Measurements from ENCODE around the gene SERPINA3. TPM values are rescaled to one million over a fixed set of nuclear protein-coding genes. Genes with fewer than 3 reads are reported as not detected.

SERPINA3 gene
- total and polyA plus RNA-seq, 5 donors: 56.4 to 390 (median 192) TPM

GRCh38 chr14:94586635-94587034 is 25.6 kb upstream of the SERPINA3 start:
- H3K9me3 ChIP-seq (ENCODE audit: control insufficient read depth, low read length): no peaks in the 10 kb centered on the region
- DNase-seq (no peak), ATAC-seq (no peak)
- H3K4me3 ChIP-seq (ENCODE audit: low read length): no peak overlapping the region
- WGBS: 79% methylated on average over 4 of the region's 4 CpGs
- H3K27ac ChIP-seq (ENCODE audit: low read length): no peak overlapping the region
- no peaks in the 10 kb centered on the region for H3K27me3 ChIP-seq (ENCODE audit: control insufficient read depth, insufficient read depth)
- intact Hi-C loops (cut with DNase I): no loop called here
- no peaks in the 10 kb centered on the region for H3K4me1 ChIP-seq (ENCODE audit: control insufficient read depth, insufficient read depth, low read length)

GRCh38 chr14:94588311-94588710 is 23.9 kb upstream of the SERPINA3 start:
- Histone ChIP-seq H3K27ac (ENCODE audit: low read length) (no peak overlapping the region), H3K4me3 (ENCODE audit: low read length) (no peak overlapping the region), H3K9me3 (ENCODE audit: control insufficient read depth, low read length) (no peaks in the 10 kb centered on the region), H3K4me1 (ENCODE audit: control insufficient read depth, insufficient read depth, low read length) (no peaks in the 10 kb centered on the region), H3K27me3 (ENCODE audit: control insufficient read depth, insufficient read depth) (no peaks in the 10 kb centered on the region)
- ATAC-seq (no peak), DNase-seq (no peak)
- WGBS: 55% methylated on average over 4 of the region's 4 CpGs
- intact Hi-C loops (cut with DNase I): no loop called here

- no peaks in the 10 kb centered on the region for H3K4me1 ChIP-seq (ENCODE audit: control insufficient read depth, insufficient read depth, low read length)
- H3K27ac ChIP-seq (ENCODE audit: low read length): no peak overlapping the region
- intact Hi-C loops (cut with DNase I): no loop called here
- ATAC-seq: no peak
- no peaks in the 10 kb centered on the region for H3K27me3 ChIP-seq (ENCODE audit: control insufficient read depth, insufficient read depth)
- H3K9me3 ChIP-seq (ENCODE audit: control insufficient read depth, low read length): no peaks in the 10 kb centered on the region
- no peak overlapping the region for H3K4me3 ChIP-seq (ENCODE audit: low read length)
- DNase-seq: no peak
Measured at GRCh38 chr14:94591073-94591472, 21.1 kb upstream of the SERPINA3 start.

GRCh38 chr14:94591871-94592270 is 20.3 kb upstream of the SERPINA3 start:
- DNase-seq (no peak), ATAC-seq (no peak)
- no peaks in the 10 kb centered on the region for H3K4me1 ChIP-seq (ENCODE audit: control insufficient read depth, insufficient read depth, low read length)
- 93% methylated on average over 8 of the region's 8 CpGs for WGBS
- H3K9me3 ChIP-seq (ENCODE audit: control insufficient read depth, low read length): no peaks in the 10 kb centered on the region
- intact Hi-C loops (cut with DNase I): no loop called here
- no peak overlapping the region for H3K27ac ChIP-seq (ENCODE audit: low read length)
- H3K27me3 ChIP-seq (ENCODE audit: control insufficient read depth, insufficient read depth): no peaks in the 10 kb centered on the region
- H3K4me3 ChIP-seq (ENCODE audit: low read length): no peak overlapping the region

- no peaks in the 10 kb centered on the region for H3K9me3 ChIP-seq (ENCODE audit: control insufficient read depth, low read length)
- ATAC-seq: no peak
- no peaks in the 10 kb centered on the region for H3K4me1 ChIP-seq (ENCODE audit: control insufficient read depth, insufficient read depth, low read length)
- no peaks in the 10 kb centered on the region for H3K27me3 ChIP-seq (ENCODE audit: control insufficient read depth, insufficient read depth)
- no peak overlapping the region for H3K4me3 ChIP-seq (ENCODE audit: low read length)
- intact Hi-C loops (cut with DNase I): no loop called here
- DNase-seq: no peak
- no peak overlapping the region for H3K27ac ChIP-seq (ENCODE audit: low read length)
Measured at GRCh38 chr14:94592457-94592856, 19.7 kb upstream of the SERPINA3 start.

GRCh38 chr14:94593376-94593748 is 18.8 kb upstream of the SERPINA3 start:
- intact Hi-C loops (cut with DNase I): no loop called here
- Histone ChIP-seq H3K4me3 (ENCODE audit: low read length) (no peak overlapping the region), H3K27ac (ENCODE audit: low read length) (no peak overlapping the region), H3K9me3 (ENCODE audit: control insufficient read depth, low read length) (no peaks in the 10 kb centered on the region), H3K4me1 (ENCODE audit: control insufficient read depth, insufficient read depth, low read length) (no peaks in the 10 kb centered on the region), H3K27me3 (ENCODE audit: control insufficient read depth, insufficient read depth) (no peaks in the 10 kb centered on the region)
- no peak for ATAC-seq
- WGBS: 72% methylated on average over 3 of the region's 3 CpGs
- DNase-seq: no peak

- no peak for ATAC-seq
Measured at GRCh38 chr14:94593749-94594431, 18.3 kb upstream of the SERPINA3 start.

GRCh38 chr14:94594441-94594840 is 17.8 kb upstream of the SERPINA3 start:
- Histone ChIP-seq H3K27ac (ENCODE audit: low read length) (no peak overlapping the region), H3K4me3 (ENCODE audit: low read length) (no peak overlapping the region), H3K4me1 (ENCODE audit: control insufficient read depth, insufficient read depth, low read length) (peaks cover 2% of the 10 kb centered on the region), H3K9me3 (ENCODE audit: control insufficient read depth, low read length) (no peaks in the 10 kb centered on the region), H3K27me3 (ENCODE audit: control insufficient read depth, insufficient read depth) (no peaks in the 10 kb centered on the region)
- intact Hi-C loops (cut with DNase I): no loop called here
- 86% methylated on average over 7 of the region's 7 CpGs for WGBS
- no peak for DNase-seq
- ATAC-seq: no peak

More at GRCh38 chr14:94593749-94594431, 18.3 kb upstream of the SERPINA3 start:
- no peak for DNase-seq
- Histone ChIP-seq H3K27ac (ENCODE audit: low read length) (no peak overlapping the region), H3K27me3 (ENCODE audit: control insufficient read depth, insufficient read depth) (no peaks in the 10 kb centered on the region), H3K4me3 (ENCODE audit: low read length) (no peak overlapping the region), H3K4me1 (ENCODE audit: control insufficient read depth, insufficient read depth, low read length) (no peaks in the 10 kb centered on the region), H3K9me3 (ENCODE audit: control insufficient read depth, low read length) (no peaks in the 10 kb centered on the region)
- intact Hi-C loops (cut with DNase I): no loop called here
- WGBS: 75% methylated on average over 4 of the region's 4 CpGs

GRCh38 chr14:94595912-94596311 is 16.3 kb upstream of the SERPINA3 start:
- intact Hi-C loops (cut with DNase I): no loop called here
- Histone ChIP-seq H3K27me3 (ENCODE audit: control insufficient read depth, insufficient read depth) (no peaks in the 10 kb centered on the region), H3K4me1 (ENCODE audit: control insufficient read depth, insufficient read depth, low read length) (peaks cover 13% of the 10 kb centered on the region), H3K27ac (ENCODE audit: low read length) (no peak overlapping the region), H3K4me3 (ENCODE audit: low read length) (no peak overlapping the region), H3K9me3 (ENCODE audit: control insufficient read depth, low read length) (no peaks in the 10 kb centered on the region)
- DNase-seq (no peak), ATAC-seq (no peak)
- whole genome bisulfite sequencing: 68% methylated on average over 2 of the region's 2 CpGs

GRCh38 chr14:94596361-94596760 is 15.8 kb upstream of the SERPINA3 start:
- no peak overlapping the region for H3K4me3 ChIP-seq (ENCODE audit: low read length)
- ATAC-seq: no peak
- intact Hi-C loops (cut with DNase I): no loop called here
- H3K9me3 ChIP-seq (ENCODE audit: control insufficient read depth, low read length): no peaks in the 10 kb centered on the region
- WGBS: 72% methylated on average over 9 of the region's 9 CpGs
- no peaks in the 10 kb centered on the region for H3K27me3 ChIP-seq (ENCODE audit: control insufficient read depth, insufficient read depth)
- H3K4me1 ChIP-seq (ENCODE audit: control insufficient read depth, insufficient read depth, low read length): peaks cover 13% of the 10 kb centered on the region
- DNase-seq: no peak
- no peak overlapping the region for H3K27ac ChIP-seq (ENCODE audit: low read length)

- Histone ChIP-seq H3K4me1 (ENCODE audit: control insufficient read depth, insufficient read depth, low read length) (peaks cover 13% of the 10 kb centered on the region), H3K9me3 (ENCODE audit: control insufficient read depth, low read length) (no peaks in the 10 kb centered on the region), H3K27ac (ENCODE audit: low read length) (no peak overlapping the region), H3K4me3 (ENCODE audit: low read length) (no peak overlapping the region), H3K27me3 (ENCODE audit: control insufficient read depth, insufficient read depth) (no peaks in the 10 kb centered on the region)
- DNase-seq (no peak), ATAC-seq (no peak)
- intact Hi-C loops (cut with DNase I): no loop called here
- 81% methylated on average over 5 of the region's 5 CpGs for WGBS
Measured at GRCh38 chr14:94597788-94598187, 14.4 kb upstream of the SERPINA3 start.

GRCh38 chr14:94598506-94598815 is 13.7 kb upstream of the SERPINA3 start:
- 75% methylated on average over 7 of the region's 7 CpGs for WGBS
- Histone ChIP-seq H3K4me3 (ENCODE audit: low read length) (no peak overlapping the region), H3K4me1 (ENCODE audit: control insufficient read depth, insufficient read depth, low read length) (peaks cover 13% of the 10 kb centered on the region), H3K27ac (ENCODE audit: low read length) (no peak overlapping the region), H3K27me3 (ENCODE audit: control insufficient read depth, insufficient read depth) (no peaks in the 10 kb centered on the region), H3K9me3 (ENCODE audit: control insufficient read depth, low read length) (no peaks in the 10 kb centered on the region)
- DNase-seq (peak in 1 of 3 donors; percentile 37), ATAC-seq (no peak)
- intact Hi-C loops (cut with DNase I): no loop called here

All from right cardiac atrium (tissue), 5 donors.